GM18502 (cell line): ENCODE results near the gene CHST3.
A peak's percentile ranks its signal among the peaks of the same experiment; 100 is the strongest.
"Not testable (repeated sequence)": the region's sequence is repeated elsewhere in the genome, so short reads cannot be mapped to it uniquely, and the experiment has no call there.

Experiments used
- ATAC-seq: cut with Tn5 transposase; IDR thresholded peaks from one replicate; pipeline ENCODE4 v1.9.1; 2021; ENCODE audit warnings: mild to moderate bottlenecking; ENCODE audit not compliant: unreplicated experiment, poor library complexity

Gene CHST3

DNA sequence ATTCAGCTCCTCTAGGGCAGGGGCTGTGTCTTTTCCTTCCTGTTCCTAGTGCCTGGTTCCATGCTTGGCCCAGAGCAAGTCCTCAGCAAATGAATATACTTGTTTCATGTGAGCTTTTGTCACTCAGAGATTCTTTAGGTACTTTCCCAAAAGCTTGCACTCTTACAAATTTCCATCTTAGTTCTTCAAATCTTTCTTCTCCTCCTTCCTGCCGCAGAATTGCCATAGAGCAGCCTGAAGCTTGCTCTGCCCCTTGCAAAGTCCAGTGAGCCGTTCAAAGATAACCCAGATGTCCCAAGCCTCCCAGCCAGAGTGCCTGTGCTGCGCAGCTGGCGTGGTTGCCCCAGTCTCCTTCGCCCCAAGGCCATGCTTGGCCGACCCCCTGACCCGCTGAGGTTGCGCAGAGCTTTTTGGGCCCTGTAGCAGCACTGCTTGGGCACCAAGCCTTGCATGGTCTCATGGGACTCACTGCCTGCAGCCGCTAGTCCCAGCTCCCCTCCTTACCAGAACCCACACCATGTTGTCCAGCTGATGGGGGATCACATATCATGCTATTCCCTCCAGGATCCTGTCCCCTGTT is 20.7 kb downstream of the CHST3 start:
- peak; percentile 40 for ATAC-seq

GRCh38 chr10:71985542-71986250 is 21.5 kb downstream of the CHST3 start:
- peak; percentile 54 for ATAC-seq

DNA sequence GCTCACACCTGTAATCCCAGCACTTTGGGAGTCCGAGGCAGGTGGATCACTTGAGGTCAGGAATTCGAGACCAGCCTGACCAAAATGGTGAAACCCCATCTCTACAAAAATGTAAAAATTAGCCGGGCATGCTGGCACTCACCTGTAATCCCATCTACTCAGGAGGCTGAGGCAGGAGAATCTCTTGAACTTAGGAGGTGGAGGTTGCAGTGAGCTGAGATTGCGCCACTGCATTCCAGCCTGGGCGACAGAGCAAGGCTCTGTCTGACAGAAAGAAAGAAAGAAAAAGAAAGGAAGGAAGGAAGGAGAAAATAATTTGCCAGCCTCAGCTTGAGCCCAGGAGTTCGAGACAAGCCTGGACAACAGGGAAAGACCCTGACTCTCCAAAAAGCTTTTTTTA is 24.7 kb downstream of the CHST3 start:
- not testable (repeated sequence) for ATAC-seq

GRCh38 chr10:71989661-71990454 is 25.7 kb downstream of the CHST3 start:
- no peak for ATAC-seq

DNA sequence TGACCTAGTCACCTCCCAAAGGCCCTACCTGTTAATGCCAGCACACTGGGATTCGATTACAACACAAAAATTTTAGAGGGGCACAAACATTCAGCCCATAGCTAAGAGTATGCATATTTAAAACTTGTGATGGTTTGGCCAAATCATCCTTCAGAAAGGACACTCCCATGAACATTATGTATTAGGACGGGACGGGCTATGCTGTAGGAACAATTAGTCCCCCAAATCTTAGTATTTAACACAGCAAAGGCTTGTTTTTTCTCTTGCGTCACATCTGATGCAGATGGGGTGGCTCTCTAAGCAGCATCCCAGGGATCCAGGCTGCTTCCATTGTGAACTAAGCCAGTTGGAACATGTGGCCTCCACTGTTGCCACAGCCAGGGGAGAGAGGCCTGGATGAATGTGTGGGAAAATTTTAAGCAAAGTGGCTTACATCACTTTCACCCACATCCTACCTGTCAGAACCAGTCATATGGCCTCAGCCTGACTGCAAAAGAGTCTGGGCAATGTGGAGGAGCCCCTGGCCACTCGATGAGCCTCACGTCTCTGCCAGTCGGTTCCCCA is 26.6 kb downstream of the CHST3 start:
- no peak for ATAC-seq

DNA sequence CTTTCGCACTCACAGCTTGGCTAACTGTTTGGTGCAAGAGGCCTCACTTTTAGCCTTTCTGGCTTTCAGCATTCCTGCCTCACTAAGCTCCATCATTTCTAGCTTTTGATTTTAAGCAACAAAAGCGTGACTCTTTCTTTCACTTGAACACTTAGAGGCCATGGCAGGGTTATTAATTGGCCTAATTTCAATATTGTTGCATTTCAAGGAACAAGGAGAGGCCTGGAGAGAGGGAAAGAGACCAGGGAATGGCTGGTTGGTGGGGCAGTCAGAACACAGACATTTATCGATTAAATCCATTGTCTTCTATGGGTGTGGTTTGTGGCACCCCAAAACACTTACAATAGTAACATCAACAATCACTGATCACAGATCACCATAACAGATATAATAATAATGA is 31.3 kb downstream of the CHST3 start:
- no peak for ATAC-seq

GRCh38 chr10:71995887-71996575 is 31.8 kb downstream of the CHST3 start:
- ATAC-seq = no peak

DNA sequence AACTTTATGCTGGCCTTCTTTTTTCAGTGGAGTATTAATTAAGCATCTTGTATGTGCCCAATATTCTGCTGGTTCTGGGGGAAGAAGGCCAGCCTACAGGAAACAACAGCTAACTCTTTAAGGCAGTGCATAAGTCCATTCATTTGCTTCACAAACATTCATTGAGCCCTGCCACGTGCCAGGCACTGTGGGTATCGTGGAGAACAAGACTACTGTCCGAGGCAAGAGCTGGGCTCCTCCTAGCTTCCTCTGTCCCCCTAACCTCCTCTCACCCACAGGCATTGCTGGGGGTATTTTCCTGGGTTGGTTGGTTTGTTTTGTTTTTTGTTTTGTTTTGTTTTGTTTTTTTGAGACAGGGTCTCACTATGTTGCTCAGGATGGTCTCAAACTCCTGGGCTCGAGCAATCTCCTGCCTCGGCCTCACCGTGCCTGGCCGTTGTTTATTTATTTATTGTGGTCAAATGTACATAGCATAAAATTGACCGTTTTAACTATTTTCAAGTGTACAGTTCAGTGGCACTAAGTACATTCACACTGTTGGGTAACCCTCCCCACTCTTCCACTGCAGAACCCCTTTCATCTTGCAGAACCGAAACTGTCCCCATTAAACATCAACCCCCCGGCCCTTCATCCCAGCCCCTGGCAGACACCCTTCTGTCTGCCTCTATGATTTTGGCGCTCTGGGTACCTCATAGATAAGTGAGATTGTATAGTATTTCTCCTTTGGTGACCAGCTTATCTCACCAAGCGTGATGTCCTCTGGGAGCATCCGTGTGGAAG is 32.6 kb downstream of the CHST3 start:
- no peak for ATAC-seq

GRCh38 chr10:71998119-71998839 is 34.1 kb downstream of the CHST3 start:
- no peak for ATAC-seq

DNA sequence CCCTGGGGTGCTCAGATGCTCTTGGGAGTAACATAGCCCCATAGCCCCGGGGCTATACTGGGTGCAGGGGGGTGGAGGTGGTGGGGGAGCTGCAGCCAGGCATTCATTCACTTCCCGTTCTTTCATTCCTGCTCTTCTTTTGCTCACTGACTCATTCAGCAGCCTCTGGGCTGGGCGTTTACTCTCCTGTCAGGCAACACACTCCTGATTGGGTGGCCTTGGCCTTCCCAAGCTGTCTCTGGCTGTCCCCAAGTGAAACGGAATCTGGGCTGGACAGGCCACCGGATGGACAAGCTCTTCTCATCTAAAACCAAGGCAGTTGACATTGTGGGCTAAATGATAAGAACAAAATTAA is 34.6 kb downstream of the CHST3 start:
- no peak for ATAC-seq

GRCh38 chr10:71999360-72000072 is 35.3 kb downstream of the CHST3 start:
- ATAC-seq = no peak

DNA sequence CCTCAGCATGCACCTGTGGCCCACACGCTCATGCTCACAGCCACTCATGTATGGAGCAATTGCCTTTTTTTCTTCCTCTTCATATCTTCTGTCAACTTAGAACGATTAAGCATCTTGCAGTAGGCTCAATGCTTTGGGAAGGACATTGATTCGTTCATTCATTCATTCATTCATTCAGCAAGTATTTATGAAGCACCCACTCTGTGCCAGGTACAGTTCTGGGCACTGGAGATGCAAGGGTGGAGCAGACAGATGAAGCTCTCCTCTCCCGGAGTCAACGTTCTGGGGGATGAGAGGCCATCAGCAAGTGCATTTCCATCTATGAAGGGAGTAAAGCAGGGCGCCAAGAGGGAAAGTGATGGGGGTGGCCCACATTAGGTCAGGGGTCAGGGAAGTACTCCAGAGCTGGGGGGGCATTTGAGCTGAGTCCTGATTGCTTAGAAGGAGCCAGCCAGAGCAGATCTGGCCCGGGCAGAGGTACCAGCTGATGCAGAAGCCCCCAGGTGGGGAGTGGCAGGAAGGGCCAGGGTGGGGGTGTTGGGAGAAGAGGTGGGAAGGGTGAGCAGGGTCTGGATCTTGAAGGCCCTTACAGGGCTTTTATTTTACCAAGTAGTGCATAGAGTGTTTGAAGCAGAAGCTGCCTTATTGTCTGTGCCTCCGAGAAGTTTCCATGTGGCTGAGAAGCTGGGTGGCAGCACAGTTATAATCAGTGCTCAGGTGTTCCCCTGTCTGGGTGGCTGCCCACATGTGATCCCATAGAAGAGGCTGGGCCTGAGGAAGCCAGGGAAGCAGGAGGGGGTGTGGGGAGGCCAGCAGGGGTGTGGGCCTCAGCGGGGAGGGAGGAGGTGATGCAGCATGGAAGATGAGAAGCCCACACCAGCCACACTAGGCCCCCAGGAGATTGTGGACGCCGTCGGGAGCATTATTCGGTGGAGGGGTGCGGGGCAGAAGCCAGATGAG is 36.2 kb downstream of the CHST3 start:
- ATAC-seq = no peak

DNA sequence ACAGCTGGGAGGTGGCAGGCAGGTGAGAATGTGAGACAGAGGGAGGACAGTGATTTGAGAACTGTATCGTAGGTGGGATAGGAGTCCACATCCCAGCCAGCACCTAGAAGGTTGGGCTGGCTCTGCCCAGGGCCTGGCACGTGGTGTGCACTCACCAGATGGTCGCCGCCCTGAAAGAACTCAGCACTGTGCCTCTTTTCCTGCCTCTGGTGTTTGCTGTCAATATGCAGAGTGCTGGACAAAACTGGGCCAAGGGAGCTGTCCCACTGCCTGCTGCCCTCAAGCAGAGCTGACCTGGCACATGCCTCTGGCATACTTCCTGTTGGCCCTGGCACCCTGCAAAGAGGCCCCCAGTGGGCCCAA is 36.8 kb downstream of the CHST3 start:
- no peak for ATAC-seq

DNA sequence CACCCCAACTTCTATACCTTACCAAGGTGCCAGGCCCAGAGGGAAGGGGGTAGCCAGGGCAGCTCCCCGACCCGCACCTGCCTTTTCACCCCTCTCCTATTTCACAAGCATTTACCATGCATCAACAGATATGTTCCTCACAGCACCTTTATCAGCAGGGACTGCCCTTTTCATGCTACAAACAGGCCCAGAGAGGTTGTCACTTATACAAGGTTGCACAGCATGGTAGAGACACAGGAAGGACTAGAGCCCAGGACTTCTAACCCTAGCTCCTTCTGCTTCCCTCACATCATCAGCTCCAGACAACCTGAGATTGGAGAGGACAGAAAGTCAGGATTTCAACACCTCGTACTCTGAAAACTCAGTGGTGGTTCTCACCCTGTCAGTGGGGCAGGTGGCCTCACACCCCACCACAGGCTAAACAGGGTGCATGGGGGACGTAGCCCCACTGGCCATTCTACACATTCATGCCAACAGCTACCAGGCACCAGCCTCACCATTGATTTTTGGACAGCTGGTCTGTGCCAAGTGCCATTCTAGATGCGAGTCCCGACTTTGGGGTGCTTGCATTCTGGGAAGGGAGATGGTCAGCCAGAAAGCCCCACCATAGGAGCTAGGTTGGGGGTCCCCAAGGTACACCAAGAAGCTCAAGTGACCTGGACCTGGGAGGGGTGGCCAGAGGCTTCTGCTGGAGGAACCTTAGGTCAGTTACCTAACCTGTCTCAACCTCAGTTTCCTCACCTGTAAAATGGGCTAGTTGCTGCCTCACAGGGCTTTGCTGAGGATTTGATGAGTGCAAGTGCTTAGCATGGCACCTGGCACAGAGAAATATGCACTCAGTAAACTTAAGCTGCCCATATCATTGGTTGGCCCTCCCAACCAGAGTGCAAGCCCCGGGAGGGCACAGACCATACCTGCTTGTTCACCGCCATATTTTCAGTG is 38.4 kb downstream of the CHST3 start:
- no peak for ATAC-seq

DNA sequence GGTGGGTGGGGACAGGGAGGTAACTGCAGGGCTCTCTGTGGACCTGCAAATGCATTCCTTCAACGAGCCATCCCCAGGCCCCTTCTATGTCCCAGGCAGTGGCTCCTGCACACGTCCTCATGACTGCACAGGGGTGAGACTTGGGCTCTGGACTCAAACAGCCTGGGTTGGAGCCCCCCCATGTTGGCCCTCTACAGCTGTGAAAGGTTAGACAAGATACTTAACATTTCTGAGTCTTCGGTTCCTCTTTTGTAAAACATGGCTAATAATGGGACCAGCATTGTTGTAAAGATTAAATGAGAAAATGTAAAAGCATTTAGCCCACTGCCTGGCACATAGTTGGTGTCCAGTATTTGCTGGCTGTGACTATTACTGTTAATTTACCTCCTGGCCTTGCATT is 41.8 kb downstream of the CHST3 start:
- ATAC-seq = no peak

DNA sequence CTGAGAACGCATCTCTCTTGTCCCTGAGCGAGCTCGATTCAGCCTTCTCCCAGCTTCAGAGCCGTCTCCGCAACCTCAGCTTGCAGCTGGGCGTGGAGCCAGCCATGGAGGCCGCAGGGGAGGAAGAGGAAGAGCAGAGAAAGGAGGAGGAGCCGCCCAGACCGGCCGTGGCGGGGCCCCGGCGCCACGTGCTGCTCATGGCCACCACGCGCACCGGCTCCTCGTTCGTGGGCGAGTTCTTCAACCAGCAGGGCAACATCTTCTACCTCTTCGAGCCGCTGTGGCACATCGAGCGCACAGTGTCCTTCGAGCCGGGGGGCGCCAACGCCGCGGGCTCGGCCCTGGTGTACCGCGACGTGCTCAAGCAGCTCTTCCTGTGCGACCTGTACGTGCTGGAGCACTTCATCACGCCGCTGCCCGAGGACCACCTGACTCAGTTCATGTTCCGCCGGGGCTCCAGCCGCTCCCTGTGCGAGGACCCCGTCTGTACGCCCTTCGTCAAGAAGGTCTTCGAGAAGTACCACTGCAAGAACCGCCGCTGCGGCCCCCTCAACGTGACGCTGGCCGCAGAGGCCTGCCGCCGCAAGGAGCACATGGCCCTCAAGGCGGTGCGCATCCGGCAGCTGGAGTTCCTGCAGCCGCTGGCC is 43.2 kb downstream of the CHST3 start:
- no peak for ATAC-seq
